ENCODE data around the gene FILIP1. TPM values are rescaled to one million over a fixed set of nuclear protein-coding genes. Genes with fewer than 3 reads are reported as not detected.

The FILIP1 gene
- total RNA-seq, 1 donor from 2014 or later = not detected

DNA sequence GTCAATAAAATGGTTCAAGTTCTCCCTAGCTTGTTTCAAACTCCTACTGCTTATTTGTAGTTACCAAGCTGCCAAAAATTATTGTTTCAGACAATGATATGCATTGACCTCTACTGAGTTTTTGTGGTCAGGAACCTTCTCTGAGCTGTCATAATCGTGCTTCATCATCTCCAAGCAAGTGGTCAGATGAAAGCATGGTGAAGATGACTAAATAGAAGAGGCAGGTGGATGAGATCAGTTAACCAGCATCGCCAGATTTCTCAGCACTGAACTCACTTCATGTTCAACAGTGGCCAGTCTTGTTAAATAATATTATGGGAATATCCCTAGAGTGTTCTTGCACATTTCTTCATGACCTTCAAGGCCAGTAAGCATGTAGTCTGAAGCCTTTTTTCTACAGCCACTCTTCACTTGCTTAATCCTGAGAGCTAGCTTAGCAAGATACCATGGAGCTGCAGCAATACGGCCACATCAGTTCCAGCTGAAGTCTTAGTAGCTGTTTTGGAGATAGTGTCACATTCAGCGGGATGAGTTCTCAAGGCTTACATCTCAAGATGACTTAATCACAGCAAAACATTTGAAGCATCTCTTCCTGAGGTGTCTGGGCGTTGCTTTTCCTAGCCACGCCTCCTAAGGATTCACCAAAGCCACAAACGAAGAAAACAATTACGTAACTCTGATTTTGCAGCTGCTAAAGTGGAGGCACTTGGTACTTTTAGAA lies 107.4 kb downstream of the FILIP1 start:
- H3K4me1 Mint-ChIP-seq = no peaks in the 10 kb centered on the region
- no peaks in the 10 kb centered on the region for H3K9me3 Mint-ChIP-seq
- no peaks in the 10 kb centered on the region for H3K36me3 Mint-ChIP-seq (ENCODE audit: low read depth)
- no peak for DNase-seq
- no peak overlapping the region for H3K27ac Mint-ChIP-seq
- H3K4me3 Mint-ChIP-seq = no peak overlapping the region
- peaks cover 13% of the 10 kb centered on the region for H3K27me3 Mint-ChIP-seq
- intact Hi-C loops (cut with micrococcal nuclease) = no loop called here

DNA sequence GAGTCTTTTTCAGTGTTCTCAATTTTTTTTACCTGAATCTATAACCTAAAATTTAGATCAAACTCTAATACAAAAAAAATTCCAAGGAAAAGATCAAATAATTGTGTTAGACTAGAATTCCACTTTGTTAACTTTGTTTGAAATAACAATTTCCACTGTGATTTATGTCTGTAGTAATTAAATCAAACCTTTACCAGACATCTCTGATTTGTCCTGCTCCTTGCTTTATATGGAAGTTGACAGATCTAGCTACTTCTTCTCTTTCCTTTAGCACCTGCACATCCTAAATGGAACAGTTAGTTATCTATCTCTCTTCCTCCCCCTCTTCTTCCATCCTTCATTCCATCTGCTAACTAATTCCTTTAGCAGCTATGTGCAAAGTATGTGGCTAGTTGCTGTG lies 109.5 kb downstream of the FILIP1 start:
- Mint-ChIP-seq H3K36me3 (ENCODE audit: low read depth) (no peaks in the 10 kb centered on the region), H3K27me3 (peaks cover 16% of the 10 kb centered on the region), H3K4me3 (no peak overlapping the region), H3K9me3 (no peaks in the 10 kb centered on the region), H3K4me1 (no peaks in the 10 kb centered on the region), H3K27ac (no peak overlapping the region)
- intact Hi-C loops (cut with micrococcal nuclease) = no loop called here
- DNase-seq = no peak

DNA sequence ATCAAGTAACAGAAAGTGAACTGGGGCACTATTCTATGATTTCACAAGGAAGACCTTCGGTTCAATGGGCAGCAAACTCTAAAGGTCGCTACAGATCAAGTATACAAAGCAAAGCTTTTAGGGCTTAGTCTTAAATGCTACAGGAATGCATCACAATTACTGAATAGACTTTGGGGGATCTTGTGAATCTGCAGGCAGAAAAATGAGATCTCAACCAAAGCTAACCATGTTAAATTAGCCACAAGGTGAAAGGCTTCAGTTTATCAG lies 111.0 kb downstream of the FILIP1 start:
- DNase-seq = no peak
- intact Hi-C loops (cut with micrococcal nuclease) = no loop called here
- Mint-ChIP-seq H3K4me3 (no peak overlapping the region), H3K4me1 (no peaks in the 10 kb centered on the region), H3K27ac (no peak overlapping the region), H3K9me3 (no peaks in the 10 kb centered on the region), H3K27me3 (peaks cover 16% of the 10 kb centered on the region), H3K36me3 (ENCODE audit: low read depth) (no peaks in the 10 kb centered on the region)

DNA sequence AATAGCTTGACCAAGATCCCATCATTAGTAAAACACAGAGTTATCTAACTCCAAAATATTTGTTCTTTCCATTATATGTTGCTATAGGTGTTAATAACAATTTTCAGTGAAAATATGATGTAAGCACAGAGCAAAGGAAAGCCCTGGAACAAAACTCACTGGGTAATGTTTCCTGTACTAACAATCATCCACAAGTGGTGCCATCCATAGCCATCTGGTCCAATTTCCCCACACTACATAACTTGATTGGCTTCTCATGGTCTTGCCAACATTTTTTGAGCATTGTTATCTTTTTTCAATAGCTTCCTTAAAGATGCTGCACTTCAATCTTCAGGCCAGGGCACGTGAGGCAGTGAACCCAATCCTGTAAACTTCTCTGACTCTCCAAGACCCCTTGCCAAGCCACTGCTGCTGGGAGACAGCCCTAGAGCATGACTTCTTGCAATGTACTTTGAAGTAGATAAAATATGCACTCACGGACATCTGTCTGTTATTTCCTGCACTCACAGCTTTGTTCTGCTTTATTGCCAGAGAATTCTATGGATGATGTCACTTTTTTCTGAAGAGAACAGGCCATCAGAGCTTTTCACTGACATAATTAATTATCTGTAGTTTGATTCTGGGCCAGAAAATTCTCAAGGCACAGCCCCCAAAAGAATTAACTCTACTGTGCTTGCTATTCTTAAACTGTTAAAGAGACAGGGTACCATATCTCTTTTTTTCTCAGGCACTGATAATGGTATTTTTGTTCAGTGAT lies 111.5 kb downstream of the FILIP1 start:
- Mint-ChIP-seq H3K36me3 (ENCODE audit: low read depth) (no peaks in the 10 kb centered on the region), H3K27ac (no peak overlapping the region), H3K4me3 (no peak overlapping the region), H3K9me3 (no peaks in the 10 kb centered on the region), H3K27me3 (peaks cover 20% of the 10 kb centered on the region), H3K4me1 (no peaks in the 10 kb centered on the region)
- no peak for DNase-seq
- intact Hi-C loops (cut with micrococcal nuclease) = no loop called here

DNA sequence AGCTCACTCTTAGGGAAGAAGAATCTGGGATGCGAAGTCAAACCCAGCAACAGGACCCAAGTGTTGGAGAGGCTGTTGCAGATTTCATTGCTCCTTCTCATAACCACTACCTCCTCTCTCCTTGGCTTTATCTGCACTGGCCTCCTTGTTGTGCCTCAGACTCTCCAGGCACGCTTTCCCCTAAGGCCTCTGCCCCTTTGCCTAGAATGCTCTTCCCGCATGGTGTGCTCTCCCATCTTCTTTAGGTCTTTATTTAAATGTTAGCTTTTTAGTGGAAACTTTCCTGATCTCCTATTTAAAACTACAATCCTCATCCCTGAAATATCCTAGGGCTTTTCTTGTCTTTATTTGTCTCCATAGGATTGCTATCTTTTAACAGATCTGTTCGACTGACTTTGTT lies 114.1 kb downstream of the FILIP1 start:
- H3K4me1 Mint-ChIP-seq = no peaks in the 10 kb centered on the region
- no peaks in the 10 kb centered on the region for H3K9me3 Mint-ChIP-seq
- intact Hi-C loops (cut with micrococcal nuclease) = no loop called here
- no peaks in the 10 kb centered on the region for H3K36me3 Mint-ChIP-seq (ENCODE audit: low read depth)
- H3K27me3 Mint-ChIP-seq = peaks cover 27% of the 10 kb centered on the region
- no peak for DNase-seq
- H3K27ac Mint-ChIP-seq = no peak overlapping the region
- H3K4me3 Mint-ChIP-seq = no peak overlapping the region

DNA sequence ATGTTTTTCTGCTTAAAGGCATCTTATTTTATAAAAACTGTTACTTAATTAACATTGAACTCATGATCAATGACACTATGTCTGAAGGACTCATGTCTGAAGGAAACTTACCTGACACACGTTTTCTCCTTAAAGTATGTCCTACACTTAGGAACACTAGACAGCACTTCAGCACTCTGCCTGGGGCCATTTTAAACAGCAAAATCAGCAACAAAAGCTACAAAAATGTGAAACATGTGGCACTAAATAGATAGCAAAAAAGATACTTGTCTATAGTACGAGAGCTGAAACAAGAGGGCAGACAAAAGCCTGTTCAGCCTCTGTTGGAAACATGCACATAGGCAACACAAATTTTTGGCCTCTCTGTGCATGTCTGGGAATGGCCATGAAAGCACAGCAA lies 115.5 kb downstream of the FILIP1 start:
- Mint-ChIP-seq H3K27ac (no peak overlapping the region), H3K4me1 (no peaks in the 10 kb centered on the region), H3K36me3 (ENCODE audit: low read depth) (no peaks in the 10 kb centered on the region), H3K9me3 (no peaks in the 10 kb centered on the region), H3K4me3 (no peak overlapping the region), H3K27me3 (peaks cover 19% of the 10 kb centered on the region)
- DNase-seq = no peak
- intact Hi-C loops (cut with micrococcal nuclease) = no loop called here

DNA sequence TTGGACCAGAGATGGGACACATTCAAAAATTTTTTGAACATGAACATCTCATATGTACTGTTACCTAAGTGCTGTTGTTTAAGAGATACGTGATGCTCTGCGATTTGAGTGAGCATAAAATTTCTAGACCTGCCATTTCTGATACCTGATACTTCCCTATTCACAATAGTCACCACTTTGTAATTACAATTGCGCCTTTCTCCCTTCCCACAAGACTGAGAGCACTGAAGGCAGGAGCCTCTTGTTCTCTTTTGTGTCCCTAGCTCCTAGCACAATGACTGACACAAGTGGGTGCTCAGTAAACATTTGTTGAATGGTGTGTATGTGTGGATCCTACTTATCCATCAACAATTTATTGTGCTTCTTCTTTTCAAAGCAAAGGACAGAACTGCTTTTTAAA lies 116.2 kb downstream of the FILIP1 start:
- Mint-ChIP-seq H3K4me1 (no peaks in the 10 kb centered on the region), H3K27me3 (peaks cover 19% of the 10 kb centered on the region), H3K27ac (no peak overlapping the region), H3K9me3 (no peaks in the 10 kb centered on the region), H3K4me3 (no peak overlapping the region), H3K36me3 (ENCODE audit: low read depth) (no peaks in the 10 kb centered on the region)
- intact Hi-C loops (cut with micrococcal nuclease) = no loop called here
- DNase-seq = no peak

DNA sequence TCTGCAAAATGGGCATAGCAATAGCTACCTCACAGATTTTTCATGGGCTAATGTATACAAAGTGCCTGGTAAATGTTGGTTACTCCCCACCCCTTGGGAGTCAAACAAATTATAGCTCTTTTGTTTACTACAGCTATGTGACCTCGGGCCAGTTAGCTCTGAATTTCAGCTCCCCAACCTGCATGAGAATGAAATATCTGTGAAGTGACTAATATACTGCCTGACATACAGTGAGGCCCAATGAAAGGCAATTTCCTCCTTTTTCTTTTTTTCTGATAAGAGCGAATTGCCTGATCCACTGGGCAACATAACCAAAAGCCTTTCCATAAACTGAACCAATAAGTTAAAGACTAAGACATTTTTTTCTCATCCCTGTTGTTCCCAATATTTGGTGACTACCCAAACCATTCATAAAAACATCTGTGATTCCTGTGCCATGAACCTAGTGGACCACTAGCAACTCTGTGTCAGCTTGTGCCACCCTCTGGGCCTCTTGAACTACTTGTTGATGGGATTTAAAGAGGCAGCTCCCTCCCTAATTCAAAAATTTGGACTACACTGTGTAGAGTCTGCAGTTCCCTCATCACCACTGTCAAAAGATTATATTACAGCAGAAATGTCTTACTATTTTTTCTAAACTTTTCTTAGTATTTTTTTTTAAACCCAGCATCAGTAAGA lies 117.1 kb downstream of the FILIP1 start:
- Mint-ChIP-seq H3K36me3 (ENCODE audit: low read depth) (no peaks in the 10 kb centered on the region), H3K27ac (no peak overlapping the region), H3K27me3 (peaks cover 17% of the 10 kb centered on the region), H3K4me1 (no peaks in the 10 kb centered on the region), H3K9me3 (no peaks in the 10 kb centered on the region), H3K4me3 (no peak overlapping the region)
- intact Hi-C loops (cut with micrococcal nuclease) = no loop called here
- no peak for DNase-seq

DNA sequence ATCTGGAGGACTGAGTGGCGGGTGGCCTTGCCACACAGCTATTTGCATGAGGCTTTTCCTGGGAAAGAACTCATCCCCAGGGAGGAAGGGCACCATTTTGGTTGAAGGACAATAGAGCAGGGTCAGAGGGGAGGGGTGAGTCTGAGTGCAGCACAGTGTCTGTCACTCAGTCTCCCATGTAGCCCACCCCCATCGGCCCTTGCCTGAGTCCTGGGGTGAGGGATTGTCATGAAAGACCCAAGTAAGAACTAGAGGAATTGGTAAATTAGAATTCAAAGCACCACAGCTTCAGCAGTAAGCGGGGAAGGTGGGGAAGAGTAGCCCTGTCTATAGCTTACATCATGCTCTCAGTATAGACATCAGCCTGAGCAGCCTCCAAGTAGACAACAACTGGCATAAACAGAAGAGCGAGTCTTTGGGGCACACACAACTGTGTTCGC lies 118.6 kb downstream of the FILIP1 start:
- intact Hi-C loops (cut with micrococcal nuclease) = no loop called here
- DNase-seq = no peak
- peaks cover 14% of the 10 kb centered on the region for H3K27me3 Mint-ChIP-seq
- H3K4me1 Mint-ChIP-seq = no peaks in the 10 kb centered on the region
- no peaks in the 10 kb centered on the region for H3K36me3 Mint-ChIP-seq (ENCODE audit: low read depth)
- H3K9me3 Mint-ChIP-seq = no peaks in the 10 kb centered on the region
- no peak overlapping the region for H3K27ac Mint-ChIP-seq
- H3K4me3 Mint-ChIP-seq = no peak overlapping the region

DNA sequence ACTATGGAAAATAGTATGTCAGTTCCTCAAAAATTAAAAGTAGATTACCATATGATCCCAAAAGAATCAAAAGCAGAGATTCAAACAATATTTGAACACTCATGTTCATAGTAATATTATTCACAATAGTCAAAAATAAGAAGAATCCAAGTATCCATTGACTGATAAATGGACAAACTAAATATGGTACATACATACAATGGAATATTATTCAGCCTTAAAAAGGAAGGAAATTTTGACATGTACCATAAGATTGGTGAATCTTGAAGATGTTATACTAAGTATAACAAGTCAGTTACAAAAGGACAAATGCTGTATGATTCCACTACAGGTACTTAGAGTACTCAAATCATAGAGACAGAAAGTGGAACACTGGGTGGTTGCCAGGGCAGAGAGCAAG lies 120.7 kb downstream of the FILIP1 start:
- Mint-ChIP-seq H3K36me3 (ENCODE audit: low read depth) (no peaks in the 10 kb centered on the region), H3K27ac (no peak overlapping the region), H3K27me3 (peaks cover 15% of the 10 kb centered on the region), H3K9me3 (no peaks in the 10 kb centered on the region), H3K4me1 (no peaks in the 10 kb centered on the region), H3K4me3 (no peak overlapping the region)
- intact Hi-C loops (cut with micrococcal nuclease) = no loop called here
- DNase-seq = no peak

DNA sequence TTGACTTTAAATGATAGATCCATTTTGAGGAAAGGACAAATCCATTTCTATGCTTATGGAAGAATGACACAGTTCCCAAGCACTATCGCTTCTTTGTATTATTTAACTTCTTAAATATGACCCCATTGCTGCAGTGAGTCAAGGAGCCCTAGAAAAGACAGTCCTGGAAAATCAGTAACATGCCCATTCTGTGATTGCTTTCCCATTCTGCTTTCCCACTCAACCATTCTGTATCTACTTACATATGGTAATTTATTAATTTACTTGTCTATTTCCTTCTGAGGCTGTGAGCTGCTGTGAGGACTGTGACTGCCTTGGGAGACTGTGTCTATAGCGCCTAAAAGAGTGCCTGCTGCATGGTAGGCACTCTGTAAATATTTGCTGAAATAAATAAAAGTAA lies 123.6 kb downstream of the FILIP1 start:
- no peaks in the 10 kb centered on the region for H3K4me1 Mint-ChIP-seq
- peaks cover 7% of the 10 kb centered on the region for H3K27me3 Mint-ChIP-seq
- H3K4me3 Mint-ChIP-seq = no peak overlapping the region
- intact Hi-C loops (cut with micrococcal nuclease) = no loop called here
- no peak for DNase-seq
- H3K36me3 Mint-ChIP-seq (ENCODE audit: low read depth) = no peaks in the 10 kb centered on the region
- no peak overlapping the region for H3K27ac Mint-ChIP-seq
- H3K9me3 Mint-ChIP-seq = no peaks in the 10 kb centered on the region

DNA sequence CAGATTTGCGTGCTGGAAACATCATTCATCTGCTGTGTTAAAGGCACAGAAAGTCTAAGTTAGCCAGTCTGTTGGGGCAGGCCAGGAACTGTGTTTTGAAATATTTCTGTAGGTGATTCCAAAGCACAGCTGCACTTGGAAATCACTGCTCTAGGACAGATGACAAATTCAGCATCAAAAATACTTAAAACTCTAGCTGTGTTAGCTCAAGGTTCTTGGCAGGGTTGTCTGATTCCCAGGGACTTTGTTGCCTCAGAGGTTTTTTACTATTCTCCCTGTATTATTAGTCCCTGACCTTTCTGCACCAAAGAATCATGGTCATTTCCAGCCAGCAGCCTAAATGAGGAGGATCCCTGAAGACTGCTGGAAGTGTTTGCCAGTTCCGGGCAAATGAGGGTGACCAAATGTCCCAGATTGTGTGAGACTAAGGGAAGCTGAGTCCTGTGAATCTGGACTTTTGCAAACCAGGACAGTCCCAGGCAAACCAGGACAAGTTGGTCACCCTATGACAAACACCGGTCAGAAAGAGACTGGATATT lies 124.7 kb downstream of the FILIP1 start:
- Mint-ChIP-seq H3K36me3 (ENCODE audit: low read depth) (no peaks in the 10 kb centered on the region), H3K9me3 (no peaks in the 10 kb centered on the region), H3K27me3 (peaks cover 6% of the 10 kb centered on the region), H3K4me3 (no peak overlapping the region), H3K4me1 (no peaks in the 10 kb centered on the region), H3K27ac (no peak overlapping the region)
- intact Hi-C loops (cut with micrococcal nuclease) = no loop called here
- DNase-seq = no peak

DNA sequence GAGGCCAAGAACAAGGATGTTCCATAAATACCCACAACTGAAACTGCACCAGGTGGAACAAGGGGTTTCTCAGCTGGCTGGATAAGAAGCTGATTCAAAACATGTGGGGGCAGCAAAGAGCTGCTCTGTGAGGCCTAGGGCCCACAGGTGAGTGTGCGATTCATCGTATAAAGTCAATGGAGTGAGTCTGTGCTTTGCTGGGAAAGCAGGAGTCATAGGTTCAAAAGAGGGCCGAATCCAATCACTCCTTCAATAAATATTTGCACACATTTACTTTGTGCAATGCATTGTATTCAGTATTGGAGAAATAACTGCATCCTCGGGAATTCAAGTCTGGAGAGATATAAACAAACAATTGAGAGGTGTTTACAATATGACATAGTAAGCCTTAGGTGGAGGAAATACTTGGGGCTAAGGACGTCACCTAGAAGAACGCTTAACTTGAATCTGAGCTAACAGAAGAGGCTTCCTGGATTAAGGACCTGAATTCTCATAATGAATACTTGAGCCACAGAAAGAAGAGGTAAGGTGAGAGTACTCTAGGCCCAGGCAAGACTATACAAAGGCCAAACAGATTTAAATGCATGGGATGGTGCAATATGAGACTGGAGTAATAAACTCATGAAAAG lies 125.3 kb downstream of the FILIP1 start:
- peak; percentile 59 for DNase-seq
- H3K27ac Mint-ChIP-seq = no peak overlapping the region
- intact Hi-C loops (cut with micrococcal nuclease) = no loop called here
- no peaks in the 10 kb centered on the region for H3K9me3 Mint-ChIP-seq
- peaks cover 7% of the 10 kb centered on the region for H3K27me3 Mint-ChIP-seq
- H3K4me1 Mint-ChIP-seq = no peaks in the 10 kb centered on the region
- no peaks in the 10 kb centered on the region for H3K36me3 Mint-ChIP-seq (ENCODE audit: low read depth)
- H3K4me3 Mint-ChIP-seq = no peak overlapping the region

DNA sequence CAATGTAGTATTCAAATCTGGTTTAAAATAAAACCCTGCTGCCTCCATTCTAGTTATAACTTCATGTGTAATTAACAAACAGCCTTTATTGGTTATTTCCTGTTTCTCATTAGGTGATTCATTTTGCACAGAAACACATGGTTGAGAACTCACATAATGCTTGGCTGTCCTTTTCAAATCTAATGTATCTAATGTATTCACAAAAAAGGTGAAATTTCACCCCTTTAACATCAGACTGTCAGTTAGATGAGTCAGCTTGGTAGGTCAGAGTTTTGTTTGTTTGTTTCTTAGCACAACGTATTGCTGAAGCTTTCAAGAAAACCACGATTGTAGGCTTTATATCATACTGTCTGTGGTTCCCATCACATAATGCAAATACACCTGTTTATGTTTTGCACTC lies 130.3 kb downstream of the FILIP1 start:
- Mint-ChIP-seq H3K9me3 (no peaks in the 10 kb centered on the region), H3K27ac (no peak overlapping the region), H3K4me3 (no peak overlapping the region), H3K4me1 (no peaks in the 10 kb centered on the region), H3K27me3 (peaks cover 5% of the 10 kb centered on the region), H3K36me3 (ENCODE audit: low read depth) (no peaks in the 10 kb centered on the region)
- intact Hi-C loops (cut with micrococcal nuclease) = no loop called here
- DNase-seq = no peak
